HCT116 (cell line): ENCODE measurements around the gene SIRPG.

ENCODE experiments used
- CTCF ChIP-seq, 3 experiments: fragments of 200-600 bp in 1 of 3; sonication (generic) in 1 of 3; IDR thresholded peaks in 2 of 3; conservative IDR thresholded peaks in 1 of 3; 2 replicates each; pipeline ENCODE4 v1.5.1; 2012 to 2017; ENCODE audit warnings: low read depth in 2 of 3, low read length in 2 of 3, antibody characterized with exemption in 1 of 3, borderline replicate concordance in 1 of 3, control low read depth in 1 of 3, mild to moderate bottlenecking in 1 of 3, mixed read lengths in 1 of 3, mixed run types in 1 of 3, moderate library complexity in 1 of 3; ENCODE audit not compliant: insufficient read depth in 1 of 3
- ELF1 ChIP-seq: IDR thresholded peaks from 2 replicates; pipeline ENCODE4 v1.6.1; 2012; ENCODE audit warnings: low read depth, borderline replicate concordance
- EZH2 ChIP-seq: fragments of 200-600 bp; sonication (generic); IDR thresholded peaks from 2 replicates; pipeline ENCODE4 v1.6.1; 2017; ENCODE audit warnings: antibody characterized with exemption, mixed run types
- POLR2A ChIP-seq: IDR thresholded peaks from 2 replicates; pipeline ENCODE4 v1.7.0; 2011; ENCODE audit warnings: borderline replicate concordance; ENCODE audit not compliant: insufficient read depth, insufficient read length; ENCODE audit errors: extremely low read depth
- POLR2AphosphoS5 ChIP-seq: IDR thresholded peaks from 2 replicates; pipeline ENCODE4 v1.6.1; 2011; ENCODE audit warnings: mild to moderate bottlenecking, low read depth, low read length, moderate library complexity

GRCh38 chr20:1687053-1687452 is 29.5 kb upstream of the SIRPG start:
- TF ChIP-seq CTCF (IDR thresholded peaks at IDR 0.05 in 2 of 3, conservative IDR thresholded peaks at IDR 0.05 in 1 of 3; ENCODE audit: borderline replicate concordance in 1 of 3, insufficient read depth in 1 of 3, low read depth in 2 of 3, low read length in 2 of 3): no peak
- TF ChIP-seq POLR2AphosphoS5: no peak
- TF ChIP-seq POLR2A: no peak
- no peak for TF ChIP-seq EZH2
- no peak for TF ChIP-seq ELF1
